GM19025 (cell line): ENCODE data around the gene CCIN.
"Not testable (repeated sequence)": the region's sequence is repeated elsewhere in the genome, so short reads cannot be mapped to it uniquely, and the experiment has no call there.

Experiments
- ATAC-seq: cut with Tn5 transposase; IDR thresholded peaks from one replicate; pipeline ENCODE4 v1.9.1; 2021; ENCODE audit warnings: mild to moderate bottlenecking, low read depth, moderate library complexity; ENCODE audit not compliant: unreplicated experiment

CCIN gene

GRCh38 chr9:36156116-36156515 lies 13.1 kb upstream of the CCIN start:
- no peak for ATAC-seq

GRCh38 chr9:36158122-36158521 lies 11.1 kb upstream of the CCIN start:
- ATAC-seq: no peak

- ATAC-seq: no peak
Measured at GRCh38 chr9:36158917-36159316, 10.3 kb upstream of the CCIN start.

GRCh38 chr9:36159509-36159908 lies 9.7 kb upstream of the CCIN start:
- not testable (repeated sequence) for ATAC-seq

- ATAC-seq: not testable (repeated sequence)
Measured at GRCh38 chr9:36160126-36160525, 9.1 kb upstream of the CCIN start.

GRCh38 chr9:36161187-36161586 lies 8.0 kb upstream of the CCIN start:
- ATAC-seq: no peak

GRCh38 chr9:36162211-36162738 lies 6.9 kb upstream of the CCIN start:
- no peak for ATAC-seq

GRCh38 chr9:36163049-36163785 lies 6.0 kb upstream of the CCIN start:
- no peak for ATAC-seq

- ATAC-seq: no peak
Measured at GRCh38 chr9:36163786-36164170, 5.4 kb upstream of the CCIN start.

GRCh38 chr9:36164372-36164771 lies 4.8 kb upstream of the CCIN start:
- ATAC-seq: no peak

- no peak for ATAC-seq
Measured at GRCh38 chr9:36164989-36165388, 4.2 kb upstream of the CCIN start.

- ATAC-seq: no peak
Measured at GRCh38 chr9:36165826-36166167, 3.4 kb upstream of the CCIN start.

- ATAC-seq: peak; percentile 80
Measured at GRCh38 chr9:36166168-36166927, 2.8 kb upstream of the CCIN start.

- no peak for ATAC-seq
Measured at GRCh38 chr9:36169708-36170107, 520 bp downstream of the CCIN start.

- no peak for ATAC-seq
Measured at GRCh38 chr9:36170531-36170930, 1.3 kb downstream of the CCIN start.

- ATAC-seq: no peak
Measured at GRCh38 chr9:36173861-36174260, 4.7 kb downstream of the CCIN start.

GRCh38 chr9:36174271-36174670 lies 5.1 kb downstream of the CCIN start:
- ATAC-seq: no peak

GRCh38 chr9:36174731-36175130 lies 5.5 kb downstream of the CCIN start:
- ATAC-seq: no peak

- not testable (repeated sequence) for ATAC-seq
Measured at GRCh38 chr9:36175209-36175608, 6.0 kb downstream of the CCIN start.

- ATAC-seq: not testable (repeated sequence)
Measured at GRCh38 chr9:36176496-36176895, 7.3 kb downstream of the CCIN start.

GRCh38 chr9:36177571-36177970 lies 8.4 kb downstream of the CCIN start:
- ATAC-seq: no peak

GRCh38 chr9:36180243-36180642 lies 11.1 kb downstream of the CCIN start:
- not testable (repeated sequence) for ATAC-seq
